Skeletal muscle cell (primary cell): ENCODE measurements around the gene HDAC1.
"Not testable (repeated sequence)": the region's sequence is repeated elsewhere in the genome, so short reads cannot be mapped to it uniquely, and the experiment has no call there.

Experiments
- DNase-seq: peaks from one replicate; pipeline ENCODE4 v3.0.0-alpha.2; 2010; ENCODE audit warnings: low read depth
- H3K4me3 ChIP-seq: 2 replicates; pipeline ENCODE4 v1.5.1; 2011; ENCODE audit warnings: low read depth, mild to moderate bottlenecking, control low read depth, low read length, moderate library complexity

The HDAC1 gene

DNA sequence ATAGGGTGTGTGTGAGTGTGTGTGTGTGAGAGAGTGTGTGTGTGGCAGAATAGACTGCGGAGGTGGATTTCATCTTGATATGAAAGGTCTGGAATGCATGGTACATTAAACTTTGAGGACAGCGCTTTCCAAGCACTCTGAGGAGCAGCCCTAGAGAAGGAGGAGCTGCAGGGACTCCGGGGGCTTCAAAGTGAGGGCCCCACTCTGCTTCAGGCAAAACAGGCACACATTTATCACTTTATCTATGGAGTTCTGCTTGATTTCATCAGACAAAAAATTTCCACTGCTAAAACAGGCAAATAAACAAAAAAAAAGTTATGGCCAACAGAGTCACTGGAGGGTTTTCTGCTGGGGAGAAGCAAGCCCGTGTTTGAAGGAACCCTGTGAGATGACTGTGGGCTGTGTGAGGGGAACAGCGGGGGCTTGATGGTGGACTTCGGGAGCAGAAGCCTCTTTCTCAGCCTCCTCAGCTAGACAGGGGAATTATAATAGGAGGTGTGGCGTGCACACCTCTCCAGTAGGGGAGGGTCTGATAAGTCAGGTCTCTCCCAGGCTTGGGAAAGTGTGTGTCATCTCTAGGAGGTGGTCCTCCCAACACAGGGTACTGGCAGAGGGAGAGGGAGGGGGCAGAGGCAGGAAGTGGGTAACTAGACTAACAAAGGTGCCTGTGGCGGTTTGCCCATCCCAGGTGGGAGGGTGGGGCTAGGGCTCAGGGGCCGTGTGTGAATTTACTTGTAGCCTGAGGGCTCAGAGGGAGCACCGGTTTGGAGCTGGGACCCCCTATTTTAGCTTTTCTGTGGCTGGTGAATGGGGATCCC is 18.3 kb upstream of the HDAC1 start:
- DNase-seq, result no peak
- H3K4me3 ChIP-seq, result no peak overlapping the region

DNA sequence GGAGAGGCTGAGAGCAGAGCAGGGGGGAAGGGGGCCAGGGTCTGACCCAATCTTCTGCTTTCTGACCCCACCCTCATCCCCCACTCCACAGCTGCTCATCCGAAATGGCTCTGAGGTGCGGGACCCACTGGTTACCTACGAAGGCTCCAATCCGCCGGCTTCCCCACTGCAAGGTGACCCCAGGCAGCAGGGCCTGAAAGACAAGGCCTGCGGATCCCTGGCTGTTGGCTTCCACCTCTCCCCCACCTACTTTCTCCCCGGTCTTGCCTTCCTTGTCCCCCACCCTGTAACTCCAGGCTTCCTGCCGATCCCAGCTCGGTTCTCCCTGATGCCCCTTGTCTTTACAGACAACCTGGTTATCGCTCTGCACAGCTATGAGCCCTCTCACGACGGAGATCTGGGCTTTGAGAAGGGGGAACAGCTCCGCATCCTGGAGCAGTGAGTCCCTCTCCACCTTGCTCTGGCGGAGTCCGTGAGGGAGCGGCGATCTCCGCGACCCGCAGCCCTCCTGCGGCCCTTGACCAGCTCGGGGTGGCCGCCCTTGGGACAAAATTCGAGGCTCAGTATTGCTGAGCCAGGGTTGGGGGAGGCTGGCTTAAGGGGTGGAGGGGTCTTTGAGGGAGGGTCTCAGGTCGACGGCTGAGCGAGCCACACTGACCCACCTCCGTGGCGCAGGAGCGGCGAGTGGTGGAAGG is 17.1 kb upstream of the HDAC1 start:
- no peak for DNase-seq
- H3K4me3 ChIP-seq, result no peak overlapping the region

DNA sequence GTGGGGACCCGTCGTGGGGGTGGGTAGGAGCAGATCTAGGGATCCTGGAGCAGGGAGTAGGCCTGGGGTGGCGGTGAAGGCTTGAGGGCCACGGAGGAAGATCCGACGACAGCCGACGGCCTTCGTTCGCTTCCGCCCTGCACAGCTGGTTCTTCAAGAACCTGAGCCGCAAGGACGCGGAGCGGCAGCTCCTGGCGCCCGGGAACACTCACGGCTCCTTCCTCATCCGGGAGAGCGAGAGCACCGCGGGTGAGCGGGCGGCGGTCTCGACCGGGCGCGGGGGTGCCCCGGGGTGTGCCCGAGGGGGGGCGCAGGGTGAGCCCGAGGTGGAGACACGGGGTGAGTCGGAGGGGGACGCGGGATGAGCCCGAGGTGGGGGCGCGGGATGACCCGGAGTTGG is 16.5 kb upstream of the HDAC1 start:
- DNase-seq, result no peak
- no peak overlapping the region for H3K4me3 ChIP-seq

DNA sequence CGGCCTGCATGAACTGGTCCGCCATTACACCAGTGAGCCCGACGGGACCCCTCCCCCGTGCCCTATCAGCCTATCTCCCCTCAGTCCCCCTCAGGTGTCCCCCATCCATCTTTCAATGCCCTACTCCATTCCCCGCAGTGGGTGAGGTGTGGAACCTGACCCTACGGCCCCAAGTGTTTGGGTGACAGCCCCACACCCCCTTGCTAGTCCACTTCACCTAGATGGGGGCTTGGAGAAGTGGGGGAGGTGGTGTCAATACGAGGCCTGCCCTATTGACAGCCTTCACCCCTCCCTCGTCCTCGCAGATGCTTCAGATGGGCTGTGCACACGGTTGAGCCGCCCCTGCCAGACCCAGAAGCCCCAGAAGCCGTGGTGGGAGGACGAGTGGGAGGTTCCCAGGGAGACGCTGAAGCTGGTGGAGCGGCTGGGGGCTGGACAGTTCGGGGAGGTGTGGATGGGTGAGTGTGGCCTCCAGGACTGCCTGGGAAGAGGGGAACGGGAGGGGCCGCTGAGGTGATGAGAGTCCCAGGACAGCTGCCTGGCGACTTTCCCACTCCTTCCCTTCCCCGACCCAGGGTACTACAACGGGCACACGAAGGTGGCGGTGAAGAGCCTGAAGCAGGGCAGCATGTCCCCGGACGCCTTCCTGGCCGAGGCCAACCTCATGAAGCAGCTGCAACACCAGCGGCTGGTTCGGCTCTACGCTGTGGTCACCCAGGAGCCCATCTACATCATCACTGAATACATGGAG is 15.7 kb upstream of the HDAC1 start:
- no peak overlapping the region for H3K4me3 ChIP-seq
- DNase-seq, result no peak

DNA sequence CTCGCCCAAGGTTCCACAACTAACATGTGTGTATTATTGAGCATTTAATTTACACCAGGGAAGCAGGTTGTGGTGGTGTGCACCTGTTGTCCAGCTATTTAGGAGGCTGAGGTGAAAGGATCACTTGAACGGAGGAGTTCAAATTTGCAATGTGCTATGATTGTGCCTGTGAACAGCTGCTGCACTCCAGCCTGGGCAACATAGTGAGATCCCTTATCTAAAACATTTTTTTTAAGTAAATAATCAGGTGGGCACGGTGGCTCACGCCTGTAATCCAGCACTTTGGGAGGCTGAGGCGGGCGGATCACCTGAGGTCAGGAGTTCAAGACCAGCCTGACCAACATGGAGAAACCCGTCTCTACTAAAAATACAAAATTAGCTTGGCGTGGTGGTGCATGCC is 7.1 kb upstream of the HDAC1 start:
- not testable (repeated sequence) for DNase-seq, H3K4me3 ChIP-seq

DNA sequence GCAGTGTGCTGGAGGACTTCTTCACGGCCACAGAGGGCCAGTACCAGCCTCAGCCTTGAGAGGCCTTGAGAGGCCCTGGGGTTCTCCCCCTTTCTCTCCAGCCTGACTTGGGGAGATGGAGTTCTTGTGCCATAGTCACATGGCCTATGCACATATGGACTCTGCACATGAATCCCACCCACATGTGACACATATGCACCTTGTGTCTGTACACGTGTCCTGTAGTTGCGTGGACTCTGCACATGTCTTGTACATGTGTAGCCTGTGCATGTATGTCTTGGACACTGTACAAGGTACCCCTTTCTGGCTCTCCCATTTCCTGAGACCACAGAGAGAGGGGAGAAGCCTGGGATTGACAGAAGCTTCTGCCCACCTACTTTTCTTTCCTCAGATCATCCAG is 6.2 kb upstream of the HDAC1 start:
- DNase-seq, result no peak
- no peak overlapping the region for H3K4me3 ChIP-seq

DNA sequence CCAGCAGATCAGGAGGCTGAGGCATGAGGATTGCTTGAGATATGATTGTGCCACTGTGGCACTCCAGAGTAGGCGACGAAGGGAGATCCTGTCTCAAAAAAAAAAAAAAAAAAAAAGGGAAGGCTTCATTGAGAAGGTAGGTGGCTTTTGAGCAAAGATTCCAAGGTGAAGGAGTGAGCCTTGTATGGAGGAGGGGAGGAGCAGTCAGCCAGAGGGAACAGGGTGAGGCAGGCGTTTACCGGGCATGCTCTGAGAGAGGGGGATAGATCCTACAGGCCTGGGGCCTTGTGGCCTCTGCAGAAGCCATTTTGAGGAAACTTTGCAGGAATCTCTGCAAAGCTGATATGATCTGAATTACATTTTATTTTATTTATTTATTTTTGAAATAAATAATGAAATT is 5.1 kb upstream of the HDAC1 start:
- no peak overlapping the region for H3K4me3 ChIP-seq
- no peak for DNase-seq

DNA sequence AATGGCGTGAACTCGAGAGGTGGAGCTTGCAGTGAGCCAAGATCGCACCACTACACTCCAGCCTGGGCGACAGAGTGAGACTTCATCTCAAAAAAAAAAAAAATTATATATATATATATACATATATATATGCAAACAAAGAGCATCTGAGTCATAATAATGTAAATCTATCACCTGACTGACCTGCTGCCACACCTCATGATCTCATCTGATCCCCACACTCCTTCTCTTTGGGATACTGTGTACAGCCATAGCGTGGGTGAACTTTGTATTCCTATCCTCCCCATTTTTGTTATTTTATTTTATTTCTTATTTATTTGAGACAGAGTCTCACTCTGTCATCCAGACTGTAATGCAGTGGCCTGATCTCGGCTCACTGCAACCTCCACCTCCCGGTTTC is 2.6 kb upstream of the HDAC1 start:
- H3K4me3 ChIP-seq, result no peak overlapping the region
- no peak for DNase-seq

DNA sequence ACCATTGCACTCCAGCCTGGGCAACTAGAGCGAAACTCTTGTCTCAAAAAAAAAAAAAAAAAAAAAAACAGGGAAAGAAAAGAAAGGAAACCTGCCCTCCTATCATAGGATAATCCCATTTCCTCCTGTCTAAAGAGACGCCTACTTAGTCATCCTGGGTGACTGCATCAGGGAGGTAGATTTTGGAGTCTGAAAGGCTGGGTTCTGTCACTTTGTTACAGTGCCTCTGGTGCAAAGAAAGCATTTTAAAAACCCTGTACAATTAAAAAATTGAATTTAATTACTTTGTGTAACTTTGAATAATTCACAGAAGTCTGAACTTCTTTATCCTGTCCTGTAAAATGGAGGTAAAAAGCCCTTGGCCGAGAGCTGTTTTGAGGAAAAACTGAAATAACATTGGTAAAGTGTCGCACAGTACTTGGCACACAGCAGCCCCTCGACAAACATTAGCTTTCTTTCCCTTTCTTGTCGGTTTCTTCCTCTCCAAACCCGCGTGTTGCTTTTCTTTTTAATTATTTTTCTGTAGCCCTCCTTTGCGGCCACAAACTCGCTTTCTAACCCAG is 657 bp upstream of the HDAC1 start:
- peak; percentile 5 for DNase-seq

DNA sequence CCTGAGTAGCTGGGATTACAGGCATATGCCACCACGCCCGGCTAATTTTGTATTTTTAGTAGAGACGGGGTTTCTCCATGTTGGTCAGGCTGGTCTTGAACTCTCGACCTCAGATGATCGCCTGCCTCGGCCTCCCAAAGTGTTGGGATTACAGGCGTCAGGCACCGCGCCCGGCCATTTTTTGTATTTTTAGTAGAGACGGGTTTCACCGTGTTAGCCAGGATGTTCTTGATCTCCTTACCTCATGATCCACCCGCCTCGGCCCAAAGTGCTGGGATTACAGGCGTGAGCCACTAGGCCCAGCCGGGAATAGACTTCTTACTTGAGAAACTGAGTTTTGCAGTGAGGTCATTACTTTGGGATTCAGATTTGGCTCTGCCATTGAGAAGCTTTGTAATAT is 6.3 kb downstream of the HDAC1 start:
- DNase-seq, H3K4me3 ChIP-seq: not testable (repeated sequence)

More for the DNA sequence above, 657 bp upstream of the HDAC1 start:
- peak overlapping the region; percentile 81 for H3K4me3 ChIP-seq

DNA sequence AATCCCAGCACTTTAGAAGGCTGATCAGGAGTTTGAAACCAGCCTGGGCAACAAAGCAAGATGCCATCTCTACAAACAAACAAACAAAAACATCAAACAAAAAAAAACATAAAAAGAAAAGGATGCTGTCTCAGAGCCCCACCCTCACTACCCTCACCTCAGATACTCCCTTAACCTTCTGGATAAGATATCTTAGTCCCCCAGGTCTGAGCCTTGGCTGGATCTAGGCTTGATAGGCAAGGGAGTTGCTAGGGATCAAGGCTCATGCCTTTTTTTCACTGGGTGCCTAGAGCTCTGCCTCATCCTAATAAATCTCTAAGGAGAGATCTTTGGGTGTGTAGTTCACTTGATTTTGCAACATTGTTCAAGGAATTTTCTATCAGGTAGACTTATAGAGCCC is 7.4 kb downstream of the HDAC1 start:
- no peak for DNase-seq
- H3K4me3 ChIP-seq, result no peak overlapping the region

DNA sequence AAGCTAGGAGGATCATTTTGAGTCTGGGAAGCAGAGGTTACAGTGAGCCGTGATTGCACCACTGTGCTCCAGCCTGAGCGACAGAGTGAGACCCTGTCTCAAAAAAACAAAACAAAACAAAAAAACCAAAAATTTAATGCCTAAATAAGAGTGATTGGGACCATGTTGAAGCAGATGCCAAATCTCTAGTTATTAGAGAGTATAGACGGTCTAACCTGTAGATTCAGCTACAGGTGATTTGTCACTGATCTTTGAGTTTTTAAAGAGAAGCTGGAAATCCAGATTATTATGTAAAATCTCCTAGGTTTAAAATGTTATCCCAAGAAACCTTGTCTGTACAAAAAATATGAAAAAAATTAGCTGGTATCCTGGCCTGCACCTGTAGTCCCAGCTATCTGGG is 11.5 kb downstream of the HDAC1 start:
- H3K4me3 ChIP-seq, result no peak overlapping the region
- no peak for DNase-seq

DNA sequence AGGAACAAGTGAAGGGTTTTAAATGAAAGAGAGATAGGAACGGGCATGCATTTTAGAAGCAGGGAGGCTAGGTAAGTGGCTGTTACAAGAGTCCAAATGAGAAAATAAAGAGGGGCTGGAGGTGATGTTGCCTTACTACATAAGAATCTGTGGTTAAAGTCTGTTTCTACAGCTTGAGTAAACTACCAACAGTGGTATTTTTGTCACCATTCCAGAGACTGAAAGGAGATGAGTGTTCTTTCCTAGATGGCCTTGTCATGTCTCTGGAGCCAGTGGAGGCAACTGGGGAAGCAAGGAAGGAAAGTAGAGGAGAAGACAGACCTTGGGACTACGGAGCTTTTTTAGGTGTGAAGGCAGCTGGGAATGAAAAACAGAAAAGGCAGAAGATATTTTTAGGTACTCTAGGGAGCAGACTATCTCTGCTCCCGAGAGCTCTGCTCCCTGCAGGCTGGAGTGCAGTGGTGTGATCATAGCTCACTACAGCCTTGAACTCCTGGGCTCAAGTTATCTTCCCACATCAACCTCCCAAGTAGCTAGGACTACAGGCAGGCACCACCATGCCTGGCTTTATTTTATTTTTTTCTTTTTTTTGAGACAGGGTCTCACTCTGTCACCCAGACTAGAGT is 12.2 kb downstream of the HDAC1 start:
- H3K4me3 ChIP-seq, result no peak overlapping the region
- no peak for DNase-seq

DNA sequence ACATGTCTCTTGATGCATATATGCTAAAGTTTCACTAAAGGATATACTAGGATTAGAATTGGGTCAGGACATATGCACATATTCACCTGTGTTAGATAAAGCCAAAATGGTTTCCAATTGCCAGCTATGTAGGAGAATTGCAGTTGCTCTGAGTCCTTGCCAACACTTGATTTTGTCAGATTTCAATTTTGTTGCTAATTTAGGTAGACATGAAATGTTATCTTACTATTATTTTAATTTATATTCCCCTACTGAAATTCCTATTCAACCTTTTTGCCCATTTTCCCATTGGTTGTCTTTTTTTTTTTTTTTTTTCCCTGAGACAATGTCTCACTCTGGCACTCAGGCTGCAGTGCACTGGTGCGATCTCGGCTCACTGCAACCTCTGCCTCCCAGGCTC is 13.4 kb downstream of the HDAC1 start:
- DNase-seq, result no peak
- H3K4me3 ChIP-seq, result no peak overlapping the region

DNA sequence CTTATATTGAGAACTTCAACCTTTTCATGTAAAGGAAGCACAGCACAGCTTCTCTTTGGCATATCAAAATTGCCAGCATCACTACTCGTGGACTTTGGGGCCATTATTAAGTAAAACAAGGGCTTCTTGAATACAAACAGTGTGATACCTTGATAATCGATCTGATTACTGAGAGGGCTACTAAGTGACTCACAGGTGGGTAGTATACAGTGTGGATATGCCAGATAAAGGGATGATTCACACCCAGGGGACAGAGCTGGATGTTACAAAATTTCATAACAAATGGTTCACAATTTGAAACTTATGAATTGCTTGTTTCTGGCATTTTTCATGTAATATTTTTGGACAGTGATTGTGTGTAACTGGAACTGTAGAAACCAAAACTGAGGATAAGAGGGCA is 15.4 kb downstream of the HDAC1 start:
- DNase-seq, result no peak

DNA sequence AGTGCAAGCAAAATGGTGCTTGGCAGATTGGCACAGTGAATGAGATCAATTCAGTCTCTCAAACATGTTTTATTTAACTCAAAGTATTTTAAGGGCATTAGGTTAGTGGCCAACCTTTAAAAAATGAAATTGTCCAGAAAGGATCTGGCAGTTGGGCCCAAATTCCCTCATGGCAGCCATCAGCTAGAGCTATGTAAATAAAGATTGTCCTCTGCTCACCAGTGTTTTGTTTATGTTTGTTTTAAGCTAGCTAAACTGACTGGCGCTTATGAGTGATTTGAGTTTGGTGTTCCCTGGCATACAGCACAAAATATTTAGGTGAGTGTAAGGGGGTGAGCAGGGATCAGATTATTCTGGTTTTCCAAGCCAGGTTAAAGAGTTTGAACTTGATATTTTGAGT is 18.1 kb downstream of the HDAC1 start:
- H3K4me3 ChIP-seq, result no peak overlapping the region
- no peak for DNase-seq

More for the DNA sequence above, 15.4 kb downstream of the HDAC1 start:
- H3K4me3 ChIP-seq, result no peak overlapping the region

DNA sequence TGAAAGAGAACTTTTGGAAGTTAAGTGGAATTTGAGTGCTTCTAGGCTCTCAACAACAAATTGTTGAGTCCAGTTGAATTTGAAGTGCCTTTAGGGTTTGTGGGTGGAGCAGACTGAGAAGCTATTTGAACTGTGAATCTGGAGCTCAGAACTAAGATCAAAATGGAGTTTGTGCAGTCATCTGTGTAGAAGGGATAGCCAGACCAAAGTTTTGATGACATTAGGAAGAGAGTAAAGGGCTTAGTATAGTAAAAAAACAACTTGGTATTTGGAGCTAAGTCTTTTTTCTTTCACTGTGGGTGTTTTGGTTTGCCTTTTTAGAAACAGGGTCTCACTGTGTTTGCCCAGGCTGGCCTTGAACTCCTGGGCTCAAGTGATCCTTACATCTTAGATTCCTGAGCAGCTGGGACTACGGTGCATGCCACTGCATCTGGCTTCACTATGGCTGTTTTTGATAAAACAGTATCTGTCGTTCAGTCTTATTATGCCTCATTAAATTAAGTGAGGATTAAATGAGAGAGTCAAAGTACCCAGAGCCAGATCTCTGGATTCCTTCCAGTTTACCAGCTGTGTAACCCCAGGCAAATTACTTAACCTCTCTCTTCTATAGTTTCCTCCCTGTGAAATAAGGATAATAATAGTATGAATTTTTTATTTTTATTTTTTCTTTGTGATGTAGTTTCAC is 20.0 kb downstream of the HDAC1 start:
- no peak overlapping the region for H3K4me3 ChIP-seq
- DNase-seq, result no peak

DNA sequence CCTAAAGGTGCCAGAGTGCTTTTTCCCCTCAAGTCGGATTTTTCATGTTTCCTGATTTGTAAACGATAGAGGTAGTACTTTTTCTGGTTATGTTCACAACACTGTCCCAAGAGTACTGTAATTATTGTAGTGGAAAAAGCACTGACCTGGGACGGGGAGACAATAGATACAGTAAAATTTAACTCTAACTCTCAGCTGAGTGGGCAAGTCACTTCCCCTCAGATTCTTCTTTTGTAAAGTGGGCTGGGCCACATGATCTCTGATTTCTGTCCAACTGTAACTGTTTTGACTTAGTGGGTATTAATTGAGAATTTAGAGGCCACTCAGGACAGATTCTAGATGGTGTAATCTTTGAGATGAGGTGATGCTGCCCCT is 25.0 kb downstream of the HDAC1 start:
- no peak overlapping the region for H3K4me3 ChIP-seq
- DNase-seq, result no peak
